Endodermal cell (in vitro differentiated cells): Measurements from ENCODE around the gene MORC4. TPM values are rescaled to one million over a fixed set of nuclear protein-coding genes. Genes with fewer than 3 reads are reported as not detected.

Source experiments
- DNase-seq: peaks from one replicate; pipeline ENCODE4 v3.0.0-alpha.2; 2017
- H3K27ac ChIP-seq: 2 replicates; pipeline ENCODE4 v1.5.1; 2013; ENCODE audit warnings: mild to moderate bottlenecking, low read depth, low read length, moderate library complexity
- H3K27me3 ChIP-seq: 2 replicates; pipeline ENCODE4 v1.6.1; 2013; ENCODE audit warnings: mild to moderate bottlenecking, low read length, moderate library complexity; ENCODE audit not compliant: insufficient read depth, control insufficient read depth, poor library complexity, severe bottlenecking
- H3K36me3 ChIP-seq: 2 replicates; pipeline ENCODE4 v1.7.0; 2013; ENCODE audit warnings: mild to moderate bottlenecking, low read length, moderate library complexity; ENCODE audit not compliant: control insufficient read depth, insufficient read depth
- H3K4me1 ChIP-seq: one replicate; pipeline ENCODE4 v1.7.0; 2013; ENCODE audit warnings: low read length; ENCODE audit not compliant: control insufficient read depth, insufficient read depth
- H3K4me3 ChIP-seq: 2 replicates; pipeline ENCODE4 v1.5.1; 2013; ENCODE audit warnings: mild to moderate bottlenecking, low read length, moderate library complexity
- H3K9ac ChIP-seq: 2 replicates; pipeline ENCODE4 v1.6.1; 2013; ENCODE audit warnings: mild to moderate bottlenecking, low read length, moderate library complexity; ENCODE audit not compliant: poor library complexity, severe bottlenecking; ENCODE audit errors: extremely low read depth
- H3K9me3 ChIP-seq: 2 replicates; pipeline ENCODE4 v1.6.1; 2013; ENCODE audit warnings: mild to moderate bottlenecking, low read length, moderate library complexity; ENCODE audit not compliant: control insufficient read depth
- H3K27ac Mint-ChIP-seq: 2 replicates; pipeline ENCODE4 v1.8.0; 2020; ENCODE audit warnings: mixed read lengths
- H3K27me3 Mint-ChIP-seq: 2 replicates; pipeline ENCODE4 v1.8.0; 2021; ENCODE audit warnings: mild to moderate bottlenecking, mixed read lengths; ENCODE audit not compliant: insufficient read depth
- H3K36me3 Mint-ChIP-seq: 2 replicates; pipeline ENCODE4 v1.8.0; 2020; ENCODE audit warnings: low read depth, mixed read lengths
- H3K4me1 Mint-ChIP-seq: 2 replicates; pipeline ENCODE4 v1.8.0; 2020; ENCODE audit warnings: mixed read lengths
- H3K4me3 Mint-ChIP-seq: 2 replicates; pipeline ENCODE4 v1.8.0; 2020; ENCODE audit warnings: mild to moderate bottlenecking, moderate library complexity, mixed read lengths
- H3K9me3 Mint-ChIP-seq: 2 replicates; pipeline ENCODE4 v1.8.0; 2020; ENCODE audit warnings: mild to moderate bottlenecking, mixed read lengths
- CTCF ChIP-seq: fragments of 200-600 bp; sonication (generic); conservative IDR thresholded peaks from 2 replicates; pipeline ENCODE4 v1.5.0; 2021; ENCODE audit warnings: antibody characterized with exemption, mild to moderate bottlenecking
- WGBS, 2 experiments: methylation state at CpG; one replicate each; pipeline versions ENCODE4 v1.1.5 to v1.1.7; 2013; ENCODE audit warnings: missing lambda C conversion rate in 2 of 2, mixed read lengths in 1 of 2; ENCODE audit not compliant: insufficient coverage in 1 of 2, insufficient read length in 1 of 2; 5-methylcytosine and 5-hydroxymethylcytosine counted together
- total RNA-seq, 2 donors: library from RNA; stranded (reverse); fragmentation: NEBNext Ultra II Directional in 1 of 2; extraction: Animal tissue kit (Norgen Biotek cat#: 25700) in 1 of 2; gene quantifications; 2 replicates in 1 of 2; 3 replicates in 1 of 2; pipeline ENCODE4 v1.2.1, GENCODE V29; 2021

Gene MORC4
- total RNA-seq, 2 donors from 2014 or later, result 3.4 TPM

GRCh38 chrX:106933538-106933961 is 66.5 kb downstream of the MORC4 start:
- Mint-ChIP-seq H3K36me3 (no peaks in the 10 kb centered on the region), H3K4me1 (peaks cover 18% of the 10 kb centered on the region), H3K4me3 (no peak overlapping the region), H3K27ac (peak overlapping the region; percentile 48), H3K9me3 (peaks cover 29% of the 10 kb centered on the region), H3K27me3 (peaks cover 4% of the 10 kb centered on the region)
- Histone ChIP-seq H3K36me3 (no peaks in the 10 kb centered on the region), H3K4me1 (peaks cover 8% of the 10 kb centered on the region), H3K27ac (no peak overlapping the region), H3K4me3 (no peak overlapping the region), H3K9me3 (no peaks in the 10 kb centered on the region), H3K27me3 (no peaks in the 10 kb centered on the region), H3K9ac (no peak overlapping the region)
- no peak for TF ChIP-seq CTCF
- WGBS, 2 experiments, result 47% methylated on average over 3 of the region's 3 CpGs; no CpG with 5 or more reads in 1 of the 2 experiments
- DNase-seq, result peak; percentile 70

GRCh38 chrX:106932960-106933537 is 67.0 kb downstream of the MORC4 start:
- H3K27ac Mint-ChIP-seq, result no peak overlapping the region
- Histone ChIP-seq H3K27me3 (no peaks in the 10 kb centered on the region), H3K9ac (no peak overlapping the region), H3K27ac (no peak overlapping the region), H3K36me3 (no peaks in the 10 kb centered on the region), H3K4me1 (peaks cover 8% of the 10 kb centered on the region), H3K4me3 (no peak overlapping the region), H3K9me3 (no peaks in the 10 kb centered on the region)
- H3K4me1 Mint-ChIP-seq, result peaks cover 18% of the 10 kb centered on the region
- TF ChIP-seq CTCF, result no peak
- H3K27me3 Mint-ChIP-seq, result peaks cover 4% of the 10 kb centered on the region
- H3K36me3 Mint-ChIP-seq, result no peaks in the 10 kb centered on the region
- WGBS, 2 experiments, result 60 to 84% methylated on average over 1 to 6 of the region's 6 CpGs
- no peak for DNase-seq
- no peak overlapping the region for H3K4me3 Mint-ChIP-seq
- peaks cover 29% of the 10 kb centered on the region for H3K9me3 Mint-ChIP-seq

- Histone ChIP-seq H3K9me3 (no peaks in the 10 kb centered on the region), H3K4me1 (peaks cover 8% of the 10 kb centered on the region), H3K4me3 (no peak overlapping the region), H3K27ac (no peak overlapping the region), H3K9ac (no peak overlapping the region), H3K27me3 (no peaks in the 10 kb centered on the region), H3K36me3 (no peaks in the 10 kb centered on the region)
- Mint-ChIP-seq H3K4me3 (no peak overlapping the region), H3K4me1 (peaks cover 18% of the 10 kb centered on the region), H3K9me3 (peaks cover 31% of the 10 kb centered on the region), H3K27ac (no peak overlapping the region), H3K36me3 (no peaks in the 10 kb centered on the region), H3K27me3 (peaks cover 4% of the 10 kb centered on the region)
- DNase-seq, result no peak
- 93% methylated on average over 4 of the region's 4 CpGs; no CpG with 5 or more reads in 1 of the 2 experiments for WGBS, 2 experiments
- TF ChIP-seq CTCF, result no peak
These were observed 67.5 kb downstream of the MORC4 start for GRCh38 chrX:106932492-106932923.
